SW480 (cell line): Measurements from ENCODE around the gene SLC6A13.

ENCODE experiments used
- DNase-seq: peaks from one replicate; pipeline ENCODE4 v3.0.0-alpha.2; 2016; ENCODE audit warnings: low spot score

Gene SLC6A13

DNA sequence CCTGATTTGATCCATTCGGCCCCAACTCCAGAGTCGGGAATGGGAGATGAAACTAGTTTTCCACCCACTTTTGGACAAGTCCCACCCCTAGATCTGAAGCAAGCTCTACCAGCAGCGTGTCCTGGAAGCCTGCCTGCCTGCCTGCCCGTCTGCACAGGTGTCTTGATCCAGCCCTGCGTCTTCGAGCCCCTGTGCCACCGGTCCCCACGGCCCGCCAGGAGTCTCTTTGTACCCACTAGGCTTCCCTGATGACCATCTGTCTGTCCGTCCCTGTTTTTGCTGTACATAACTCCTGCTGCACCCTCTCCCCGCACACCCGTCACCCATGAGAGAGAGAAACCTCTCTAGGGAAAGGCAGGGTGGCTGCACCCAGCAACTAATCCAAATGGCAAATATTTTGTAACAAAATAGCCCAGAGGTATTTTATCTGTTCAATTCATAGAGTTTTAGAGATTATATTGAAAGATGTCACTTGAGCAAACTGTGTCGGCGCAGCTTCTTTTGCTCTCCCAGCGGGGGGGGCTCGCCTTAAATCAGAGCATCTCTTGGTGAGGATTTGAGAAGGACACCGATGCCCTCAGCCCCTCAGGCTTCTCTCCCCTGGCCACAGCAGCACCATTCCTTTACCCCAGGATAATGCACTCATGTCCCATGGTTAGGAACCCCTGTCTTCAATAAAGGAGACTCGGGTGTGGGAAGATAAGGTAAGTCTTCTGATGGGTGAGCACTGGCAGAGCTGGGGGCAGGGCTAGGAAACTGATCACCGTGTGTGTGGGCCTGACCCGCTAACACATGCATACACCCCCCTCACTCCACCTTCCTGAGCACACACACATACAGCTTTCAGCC, 84.4 kb downstream of the SLC6A13 start:
- no peak for DNase-seq

DNA sequence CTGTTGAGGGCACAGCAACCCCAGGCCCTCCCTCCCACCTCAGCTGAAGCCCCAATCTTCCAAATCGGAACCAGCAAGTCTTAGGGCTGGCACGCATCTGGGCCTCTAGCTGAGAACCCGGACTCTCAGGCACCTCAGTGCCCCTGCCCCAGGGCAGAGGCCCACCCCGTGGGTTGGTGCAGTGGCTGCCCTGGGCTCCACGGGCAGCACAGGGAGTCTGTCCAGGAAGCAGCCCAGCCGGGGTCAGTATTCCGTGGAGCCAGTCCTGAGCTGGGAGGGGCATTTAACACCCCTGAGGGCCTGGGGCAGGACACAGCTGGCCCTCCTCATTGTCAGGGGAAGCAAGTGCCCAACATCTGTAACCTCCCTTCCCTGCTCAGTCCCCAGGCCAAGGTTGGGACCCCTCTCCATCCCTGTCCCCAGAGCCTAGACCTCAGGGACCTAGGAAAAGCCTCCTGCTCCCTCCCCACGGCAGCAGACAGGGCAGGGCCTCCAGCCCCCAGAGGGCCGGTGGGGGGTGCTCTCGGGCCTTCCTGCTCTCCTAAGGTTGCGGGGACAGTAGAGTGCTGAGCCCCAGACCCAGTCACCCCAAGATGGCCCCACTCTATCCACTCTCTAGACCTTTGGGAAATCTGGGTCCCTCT, 85.2 kb downstream of the SLC6A13 start:
- no peak for DNase-seq

DNA sequence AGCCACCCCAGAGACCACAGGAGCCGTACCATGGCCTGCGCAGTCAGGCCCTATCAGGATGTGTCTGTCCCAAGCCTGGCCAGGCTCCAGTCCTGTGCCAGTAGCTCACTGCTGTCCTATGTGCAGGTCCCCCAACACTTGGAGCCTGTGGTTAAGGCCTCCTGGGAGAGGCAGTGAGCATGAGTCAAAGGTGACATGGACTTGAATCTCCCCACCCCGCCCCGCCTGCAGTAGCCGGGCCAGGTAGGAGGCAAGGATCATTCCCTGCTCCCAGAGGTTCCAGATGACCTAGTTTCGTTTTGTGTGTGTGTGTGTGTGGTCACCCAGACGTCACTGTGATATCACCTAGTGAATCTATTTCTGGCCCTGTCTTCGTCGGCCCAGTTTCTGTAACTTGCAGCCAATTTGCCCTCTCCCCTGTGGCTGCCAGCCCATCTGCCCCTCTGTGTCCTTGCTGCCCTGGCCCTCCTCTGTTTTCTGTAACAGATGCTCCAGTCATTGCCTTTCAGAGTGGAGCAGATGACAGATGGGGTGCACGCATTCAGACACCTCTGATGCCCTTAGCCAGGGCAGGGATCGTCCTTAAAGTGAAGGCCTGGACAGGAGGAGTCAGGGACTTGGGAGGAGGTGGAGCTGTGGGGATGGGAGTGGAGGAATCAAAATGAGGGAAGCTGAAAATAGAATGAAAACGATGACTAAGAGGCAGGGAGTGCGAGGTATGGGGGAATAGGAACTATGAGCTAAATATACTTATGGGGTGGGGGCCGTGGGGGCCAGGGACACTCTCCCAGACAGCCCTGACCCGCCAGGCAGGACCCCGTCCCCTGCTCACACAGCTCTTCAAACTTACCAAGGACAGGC, 86.1 kb downstream of the SLC6A13 start:
- DNase-seq = peak; percentile 91

DNA sequence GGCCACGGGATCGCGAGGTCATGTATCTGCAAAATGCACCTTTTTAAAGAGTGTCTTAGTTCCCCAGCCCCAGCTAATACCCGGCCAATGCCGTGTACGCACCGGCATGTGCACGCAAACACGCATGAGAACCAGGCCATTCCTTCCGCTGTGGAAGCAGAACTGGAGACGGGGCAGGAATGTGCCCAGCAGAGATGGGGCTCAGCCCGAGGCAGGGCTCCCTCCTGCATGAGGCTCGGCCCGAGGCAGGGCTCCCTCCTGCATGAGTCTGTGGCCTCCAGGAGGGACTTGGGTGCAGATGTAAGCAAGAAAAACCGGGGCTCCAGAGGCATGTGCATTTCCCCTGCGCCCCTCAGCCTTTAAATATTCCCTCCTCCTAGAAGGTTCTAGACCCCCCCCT, 86.9 kb downstream of the SLC6A13 start:
- no peak for DNase-seq

DNA sequence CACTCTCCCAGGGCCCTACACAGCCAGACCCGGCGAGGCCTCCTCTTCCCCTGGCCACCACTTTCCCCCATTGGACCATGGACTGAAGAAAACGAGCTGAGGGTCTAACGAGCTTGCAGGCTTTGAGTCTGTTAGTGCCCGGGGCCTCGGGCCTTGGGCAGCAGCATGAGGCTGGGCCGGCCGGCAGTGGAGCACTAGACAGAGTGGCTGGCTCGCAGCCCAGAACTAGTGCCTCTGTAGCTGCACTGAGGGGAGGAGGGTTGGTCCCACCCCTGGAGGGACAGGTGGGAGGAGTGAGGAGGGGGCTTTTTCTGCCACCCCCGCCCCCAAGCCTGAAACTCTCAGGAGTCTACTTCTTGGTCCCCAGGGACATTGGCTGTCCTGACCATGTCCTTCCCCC, 87.4 kb downstream of the SLC6A13 start:
- DNase-seq = no peak

DNA sequence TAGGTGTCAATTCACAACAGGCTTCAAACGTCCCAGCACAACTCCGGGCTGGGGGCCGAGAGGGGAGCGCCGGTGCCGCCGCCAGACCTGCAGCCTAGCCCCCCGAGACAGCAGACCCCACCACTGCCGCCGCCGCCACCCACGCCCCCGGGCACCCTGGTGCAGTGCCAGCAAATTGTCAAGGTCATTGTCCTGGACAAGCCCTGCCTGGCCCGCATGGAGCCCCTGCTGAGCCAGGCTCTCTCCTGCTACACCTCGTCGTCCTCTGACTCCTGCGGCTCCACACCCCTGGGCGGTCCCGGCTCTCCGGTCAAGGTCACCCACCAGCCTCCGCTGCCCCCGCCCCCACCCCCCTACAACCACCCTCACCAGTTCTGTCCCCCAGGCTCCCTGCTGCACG, 88.0 kb downstream of the SLC6A13 start:
- no peak for DNase-seq

DNA sequence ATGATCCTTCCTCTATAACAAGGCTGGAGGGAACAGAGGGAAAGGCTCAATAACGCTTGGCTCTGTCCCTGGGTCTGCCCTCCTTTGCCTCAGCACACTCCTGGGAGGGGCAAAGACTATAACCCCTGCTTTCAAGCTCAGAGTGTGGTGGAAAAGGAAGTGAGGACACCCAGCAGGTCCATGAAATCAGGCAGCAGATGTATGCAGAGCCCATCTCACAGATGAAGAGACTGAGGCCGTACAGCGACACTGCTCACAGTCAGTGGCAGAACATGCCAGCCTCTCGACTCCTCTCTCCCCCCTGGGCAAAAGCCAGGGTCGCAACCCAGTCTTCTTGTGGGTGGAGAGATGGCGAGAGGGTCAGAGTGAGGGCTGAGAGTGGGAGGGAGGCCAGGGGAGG, 88.5 kb downstream of the SLC6A13 start:
- no peak for DNase-seq

DNA sequence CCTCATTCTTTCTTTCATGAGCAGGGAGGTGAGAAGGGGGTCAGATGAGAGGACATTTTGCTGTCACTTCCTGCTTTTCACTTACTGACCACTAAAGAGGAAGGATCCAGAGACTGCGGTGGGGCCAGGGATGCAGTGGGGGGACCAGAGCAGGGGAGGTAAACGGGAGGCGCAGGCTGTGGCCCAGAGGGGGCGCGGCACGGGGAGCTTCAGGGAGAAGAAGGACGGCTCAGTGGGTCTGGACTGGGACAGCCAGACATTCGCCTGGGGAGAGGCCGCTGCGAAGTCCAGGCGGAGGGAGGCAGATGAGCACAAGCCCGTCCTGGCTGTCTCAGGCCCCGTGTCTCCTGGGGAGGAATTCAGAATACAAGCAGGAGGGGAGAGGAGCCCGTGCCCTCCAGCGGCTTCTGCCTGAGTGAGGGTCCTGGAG, 89.9 kb downstream of the SLC6A13 start:
- DNase-seq = no peak

DNA sequence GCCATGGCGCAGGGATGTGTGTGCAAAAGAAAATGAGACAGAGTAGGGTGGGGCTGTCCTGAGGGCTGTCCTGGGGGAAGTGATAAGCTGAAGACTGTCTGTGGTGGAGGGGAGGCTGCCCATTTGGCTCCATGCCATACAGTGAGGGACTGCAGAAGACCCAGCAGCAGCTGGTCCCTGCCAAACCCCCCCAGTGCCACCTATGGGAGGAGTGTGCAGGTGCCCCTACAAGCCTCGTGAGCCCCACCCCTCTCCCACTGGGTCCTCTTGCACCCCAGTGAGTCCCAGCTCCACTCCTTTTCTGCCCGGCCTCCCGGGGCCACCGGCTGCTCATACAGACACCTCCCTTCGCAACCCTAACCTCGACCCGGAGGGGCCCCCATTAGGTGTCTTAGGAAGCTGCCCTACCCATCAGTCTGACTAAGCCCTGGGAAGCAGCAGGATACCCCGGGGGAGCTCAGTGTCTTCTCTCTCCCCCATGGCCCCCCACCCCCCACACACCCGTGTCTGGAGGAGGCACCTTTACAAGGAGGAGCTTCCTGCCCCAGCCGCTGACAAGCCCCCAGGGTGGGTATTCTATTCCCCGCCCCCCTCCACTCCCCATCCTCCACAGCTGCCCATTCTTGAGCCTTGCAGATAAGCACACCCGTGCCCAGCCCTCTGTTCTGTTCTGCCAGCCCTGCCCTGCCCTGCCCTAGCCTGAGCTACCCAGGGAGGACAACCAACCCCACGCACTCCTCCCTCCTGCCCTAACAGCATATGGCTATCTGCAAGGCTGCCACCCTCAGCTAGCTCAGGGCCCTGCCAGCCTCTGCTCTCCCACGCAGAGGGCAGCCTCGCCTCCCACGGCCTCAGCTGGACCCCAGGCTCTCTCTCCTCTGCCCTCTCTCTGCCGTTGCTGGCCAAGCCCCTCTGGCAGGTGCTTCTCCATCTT, 90.6 kb downstream of the SLC6A13 start:
- no peak for DNase-seq

DNA sequence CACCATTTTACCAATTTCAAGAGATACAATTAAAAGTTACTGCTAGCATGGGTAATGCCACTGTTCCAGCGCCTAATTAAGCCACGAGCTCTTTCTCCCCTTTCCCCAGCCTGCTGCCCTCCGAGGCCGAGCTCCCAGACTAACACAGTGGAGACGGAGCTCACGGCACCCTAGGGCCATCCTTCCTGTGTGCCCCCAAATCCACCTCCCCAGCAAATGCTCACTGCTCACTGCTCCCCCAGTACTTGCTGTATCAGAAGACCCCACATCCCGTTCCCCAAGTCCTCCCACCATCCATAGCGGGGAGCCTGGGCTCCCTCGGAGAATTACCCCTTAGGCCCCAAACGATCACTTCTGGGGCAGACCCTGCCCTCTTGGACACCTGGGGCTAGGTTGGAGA, 91.4 kb downstream of the SLC6A13 start:
- DNase-seq = no peak
